T-cell (primary cell): Measurements from ENCODE around the gene TBC1D10A. TPM values are rescaled to one million over a fixed set of nuclear protein-coding genes. Genes with fewer than 3 reads are reported as not detected.

ENCODE experiments used
- ATAC-seq, 4 experiments: fragments of 200-7000 bp in 3 of 4; fragments of 150-1000 bp in 1 of 4; cut with Tn5 transposase; replicated peaks in 1 of 4; 1 replicate in 3 of 4; 2 replicates in 1 of 4; pipeline ENCODE4 v1.10.0; 2021; ENCODE audit warnings: moderate library complexity in 3 of 4, mild to moderate bottlenecking in 2 of 4, moderate number of reproducible peaks in 1 of 4
- CTCF ChIA-PET, 2 donors: fragments of 300-600 bp; sonication (Branson Sonifier 250); formaldehyde crosslinking; loops; one replicate each; lab custom pipeline; 2022; ENCODE audit warnings: antibody characterized with exemption in 2 of 2; lab: Charles Lee
- POLR2A ChIA-PET, 2 donors: fragments of 300-600 bp; sonication (Branson Sonifier 250); formaldehyde crosslinking; loops; one replicate each; lab custom pipeline; 2022; ENCODE audit warnings: antibody characterized with exemption in 2 of 2; lab: Charles Lee
- DNase-seq, 35 experiments: peaks; one replicate each; pipeline versions ENCODE4 v3.0.0 to v3.0.0-alpha.2; 2013 to 2023
- H3K27ac ChIP-seq: one replicate; pipeline ENCODE4 v1.5.1; 2013; ENCODE audit warnings: low read length
- H3K27me3 ChIP-seq, 2 experiments: replicated peaks in 1 of 2; 1 replicate in 1 of 2; 2 replicates in 1 of 2; pipeline versions ENCODE4 v1.6.1 to v1.7.0; 2013; ENCODE audit warnings: low read length in 1 of 2, mixed read lengths in 1 of 2; ENCODE audit not compliant: control insufficient read depth in 2 of 2, insufficient read depth in 2 of 2; ENCODE audit errors: extremely low read depth in 1 of 2
- H3K36me3 ChIP-seq, 2 donors: 1 replicate in 1 of 2; 2 replicates in 1 of 2; pipeline versions ENCODE4 v1.6.1 to v1.7.0; 2013; ENCODE audit warnings: low read length in 1 of 2; ENCODE audit not compliant: control insufficient read depth in 2 of 2, insufficient read depth in 1 of 2; ENCODE audit errors: extremely low read depth in 1 of 2
- H3K4me1 ChIP-seq, 2 experiments: 1 replicate in 1 of 2; 2 replicates in 1 of 2; pipeline versions ENCODE4 v1.6.1 to v1.7.0; 2013; ENCODE audit warnings: low read length in 2 of 2, mixed read lengths in 1 of 2; ENCODE audit not compliant: insufficient read depth in 2 of 2, control insufficient read depth in 1 of 2; ENCODE audit errors: extremely low read depth in 1 of 2
- H3K4me3 ChIP-seq, 2 donors: 1 replicate in 1 of 2; 2 replicates in 1 of 2; pipeline versions ENCODE4 v1.5.1 to v1.7.0; 2013; ENCODE audit warnings: mild to moderate bottlenecking in 2 of 2, low read length in 1 of 2, moderate library complexity in 1 of 2; ENCODE audit not compliant: control insufficient read depth in 1 of 2; ENCODE audit errors: extremely low read depth in 1 of 2
- H3K9me3 ChIP-seq: 2 replicates; pipeline ENCODE4 v1.7.0; 2013
- H3K27ac Mint-ChIP-seq, 2 donors: one replicate each; pipeline ENCODE4 v1.8.0; 2020 to 2021; ENCODE audit warnings: mild to moderate bottlenecking in 2 of 2, mixed read lengths in 2 of 2
- H3K27me3 Mint-ChIP-seq, 2 donors: one replicate each; pipeline ENCODE4 v1.8.0; 2021 to 2022; ENCODE audit warnings: mixed read lengths in 2 of 2
- H3K36me3 Mint-ChIP-seq: one replicate; pipeline ENCODE4 v1.8.0; 2021; ENCODE audit warnings: mixed read lengths
- H3K4me1 Mint-ChIP-seq, 3 donors: one replicate each; pipeline ENCODE4 v1.8.0; 2020 to 2022; ENCODE audit warnings: mixed read lengths in 3 of 3, mild to moderate bottlenecking in 1 of 3
- H3K4me3 Mint-ChIP-seq, 3 donors: one replicate each; pipeline ENCODE4 v1.8.0; 2020 to 2022; ENCODE audit warnings: mild to moderate bottlenecking in 3 of 3, mixed read lengths in 3 of 3, moderate library complexity in 3 of 3
- H3K9me3 Mint-ChIP-seq, 3 donors: one replicate each; pipeline ENCODE4 v1.8.0; 2020 to 2022; ENCODE audit warnings: mixed read lengths in 3 of 3
- WGBS: methylation state at CpG from one replicate; pipeline ENCODE4 v1.1.5; 2013; ENCODE audit warnings: missing lambda C conversion rate; ENCODE audit not compliant: insufficient coverage; 5-methylcytosine and 5-hydroxymethylcytosine counted together
- total RNA-seq, 35 experiments: library from RNA in 6 of 35; stranded (reverse) in 6 of 35; fragments of 120-200 nt in 1 of 35; gene quantifications; one replicate each; pipeline versions ENCODE4 v1.2.1 to v1.2.4 and lab custom pipeline; 2013 to 2026

Gene TBC1D10A
- total RNA-seq, 5 donors from 2014 or later (not counting 1 experiment from before 2014, with no cell fraction given) = 56.2 to 84.3 (median 82.3) TPM

DNA sequence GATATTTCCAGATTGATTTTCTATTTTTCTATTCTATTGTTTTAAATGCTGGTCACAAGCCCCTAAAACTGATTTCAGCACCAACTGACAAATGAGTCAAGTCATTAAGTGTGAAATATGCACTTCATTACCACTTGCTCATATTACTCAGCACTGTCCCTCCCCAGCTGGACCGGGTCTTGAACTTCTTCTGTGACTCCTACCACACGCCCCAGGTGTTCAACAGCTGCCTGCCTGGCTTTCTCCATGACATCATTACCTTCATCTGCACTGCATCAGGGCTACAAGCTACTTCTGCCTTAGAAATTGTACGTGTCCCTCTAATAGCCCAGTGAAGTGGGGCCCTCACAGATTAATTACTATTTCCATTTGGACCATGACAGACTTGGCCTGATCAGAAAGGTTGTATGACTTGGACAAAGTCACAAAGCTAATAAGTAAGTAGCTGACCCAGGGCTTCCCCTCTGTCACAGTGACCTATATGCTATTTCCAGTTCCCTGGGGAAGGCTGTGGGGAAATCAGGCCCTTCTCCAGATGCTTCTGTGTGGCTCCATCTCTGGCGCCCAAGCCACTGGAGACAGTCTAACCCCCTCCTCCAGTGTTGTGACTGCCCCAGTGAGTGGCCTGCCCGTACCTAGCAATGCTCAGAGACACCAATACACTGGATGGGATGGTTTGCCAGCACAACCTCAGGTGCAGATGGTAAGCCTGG, 18.1 kb downstream of the TBC1D10A start:
- peak overlapping the region; percentile 98 to 99 for H3K27ac Mint-ChIP-seq
- DNase-seq (peak in 1 of 35 experiments; percentile 36), ATAC-seq (no peak)
- Histone ChIP-seq H3K4me3 (no peak overlapping the region), H3K4me1 (peaks cover 93 to 97% of the 10 kb centered on the region in 2 experiments), H3K9me3 (no peaks in the 10 kb centered on the region), H3K27me3 (no peaks in the 10 kb centered on the region), H3K36me3 (peaks cover 0 to 6% of the 10 kb centered on the region in 2 donors), H3K27ac (peak overlapping the region; percentile 86)
- ChIA-PET CTCF (interaction anchor here (0.5 to 1.0 kb wide), 4 partner anchors 16 to 46 kb away, joined by 3 read pairs; no protein-coding TSS in a partner anchor), POLR2A (interaction anchor here (0.7 kb wide), 2 partner anchors 16 to 20 kb away, joined by 3 read pairs; no protein-coding TSS in a partner anchor)
- H3K4me3 Mint-ChIP-seq = peak overlapping the region; percentile 49 to 73 (median 55)
- H3K27me3 Mint-ChIP-seq = no peaks in the 10 kb centered on the region
- peaks cover 12% of the 10 kb centered on the region for H3K36me3 Mint-ChIP-seq
- H3K9me3 Mint-ChIP-seq = no peaks in the 10 kb centered on the region
- 18% methylated on average over 2 of the region's 5 CpGs for WGBS
- peaks cover 97 to 98% (median 97%) of the 10 kb centered on the region in 3 donors for H3K4me1 Mint-ChIP-seq

DNA sequence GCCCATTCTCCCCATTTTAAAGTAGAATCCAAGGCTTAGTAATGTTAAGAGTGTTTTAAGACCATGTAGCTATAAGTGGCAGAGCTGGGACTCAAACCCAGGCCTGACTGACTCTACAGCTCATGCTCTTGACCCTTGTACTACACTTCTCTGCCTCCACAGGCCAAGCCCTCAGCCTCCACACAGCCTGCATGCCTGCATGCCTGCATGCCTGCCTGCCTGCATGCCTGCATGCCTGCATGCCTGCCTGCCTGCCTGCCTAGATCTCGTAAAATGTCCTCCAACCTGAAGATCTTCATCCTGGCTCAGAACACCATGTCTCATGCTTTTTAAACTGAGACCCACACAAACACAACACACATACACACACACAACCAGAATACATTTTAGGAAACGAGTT, 18.6 kb downstream of the TBC1D10A start:
- DNase-seq (no peak), ATAC-seq (no peak)
- Histone ChIP-seq H3K27ac (peak overlapping the region; percentile 86), H3K9me3 (no peaks in the 10 kb centered on the region), H3K36me3 (peaks cover 0 to 9% of the 10 kb centered on the region in 2 donors), H3K4me3 (no peak overlapping the region), H3K4me1 (peaks cover 96 to 97% of the 10 kb centered on the region in 2 experiments), H3K27me3 (no peaks in the 10 kb centered on the region)
- Mint-ChIP-seq H3K27me3 (no peaks in the 10 kb centered on the region), H3K27ac (peak overlapping the region; percentile 98 to 99), H3K9me3 (no peaks in the 10 kb centered on the region), H3K4me3 (peak overlapping the region; percentile 49 to 73 (median 55)), H3K36me3 (peaks cover 18% of the 10 kb centered on the region), H3K4me1 (peaks cover 99 to 100% (median 99%) of the 10 kb centered on the region in 3 donors)
- CTCF ChIA-PET = interaction anchor here (0.5 to 2.1 kb wide), 5 partner anchors 16 to 83 kb away, joined by 3 to 7 read pairs (median 3); partner anchors contain the start of gene CASTOR1 (in 1 of the 2)
- POLR2A ChIA-PET = no interaction called here
- 66% methylated on average over 2 of the region's 2 CpGs for WGBS

DNA sequence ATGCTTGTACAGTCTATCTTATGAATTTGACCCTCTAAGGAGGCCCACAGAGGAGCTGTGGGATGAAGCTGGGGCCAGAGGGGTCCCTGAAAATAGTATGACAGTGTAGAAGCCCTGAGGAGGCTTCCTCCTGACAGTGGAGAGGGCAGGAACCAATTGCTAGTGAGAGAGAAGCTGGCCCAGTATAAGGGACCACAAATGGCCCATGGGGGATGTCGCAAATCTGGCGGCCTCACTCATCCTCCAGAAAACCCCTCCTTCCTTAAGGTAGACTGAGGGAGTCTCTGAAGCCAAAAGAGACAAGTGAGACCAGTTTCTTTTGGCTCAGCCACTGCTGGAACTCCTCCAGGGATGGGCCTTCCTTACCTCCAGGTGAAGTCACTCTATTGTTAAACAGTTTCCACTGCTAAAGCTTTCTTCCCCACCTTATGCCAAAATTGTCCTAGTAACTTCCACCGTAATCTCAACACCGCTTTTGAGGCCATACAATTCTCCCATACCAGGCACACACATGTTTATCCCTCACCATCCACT, 19.6 kb downstream of the TBC1D10A start:
- Histone ChIP-seq H3K27me3 (no peaks in the 10 kb centered on the region), H3K36me3 (peaks cover 2 to 19% of the 10 kb centered on the region in 2 donors), H3K27ac (peak overlapping the region; percentile 86), H3K4me3 (peak overlapping the region; percentile 34 to 65), H3K9me3 (no peaks in the 10 kb centered on the region), H3K4me1 (peaks cover 94 to 97% of the 10 kb centered on the region in 2 experiments)
- no peaks in the 10 kb centered on the region for H3K9me3 Mint-ChIP-seq
- peak in 1 of 4 experiments; percentile 5 for ATAC-seq
- H3K36me3 Mint-ChIP-seq = peaks cover 22% of the 10 kb centered on the region
- H3K27ac Mint-ChIP-seq = peak overlapping the region; percentile 98 to 99
- whole genome bisulfite sequencing = 72% methylated on average over 2 of the region's 4 CpGs
- H3K4me3 Mint-ChIP-seq = peak overlapping the region; percentile 73 to 77 (median 75)
- no peaks in the 10 kb centered on the region for H3K27me3 Mint-ChIP-seq
- peaks cover 99 to 100% (median 99%) of the 10 kb centered on the region in 3 donors for H3K4me1 Mint-ChIP-seq
- peak in 4 of 35 experiments; percentile 16 to 55 (median 40) for DNase-seq
- POLR2A ChIA-PET = interaction anchor here (0.6 to 1.0 kb wide), 4 partner anchors 11 to 117 kb away, joined by 4 to 5 read pairs (median 4); partner anchors contain the start of gene TBC1D10A (in 1 of the 2)
- CTCF ChIA-PET = interaction anchor here in 1 of 2 donors (0.9 to 2.1 kb wide), 4 partner anchors 17 to 49 kb away, joined by 3 to 7 read pairs (median 6); partner anchors contain the start of genes CASTOR1, CCDC157 and SF3A1

DNA sequence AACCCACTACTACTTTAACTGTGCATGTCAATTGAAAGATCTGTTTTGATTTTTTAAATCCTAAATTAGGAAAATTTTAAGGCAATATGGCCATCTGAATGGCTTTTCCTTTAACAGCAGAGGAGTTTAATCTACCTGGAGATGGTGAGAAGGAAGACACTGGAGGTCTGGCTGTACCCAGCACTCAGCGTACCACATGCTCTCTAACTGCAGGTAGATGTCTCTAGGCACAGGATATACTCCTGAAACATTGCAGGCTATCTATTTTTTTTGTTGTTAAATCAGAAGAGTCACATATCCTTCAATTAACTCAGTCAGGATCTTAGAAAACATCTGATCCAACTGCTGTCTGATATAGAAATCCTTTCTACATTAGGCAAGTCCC, 20.1 kb downstream of the TBC1D10A start:
- peaks cover 2 to 21% of the 10 kb centered on the region in 2 donors for H3K36me3 ChIP-seq
- ATAC-seq (peak; percentile 46 to 63 (median 57)), DNase-seq (peak in 4 of 35 experiments; percentile 28 to 39 (median 33))
- WGBS = no CpG with 5 or more reads among the region's 1 CpG
- POLR2A ChIA-PET = interaction anchor here (0.6 to 1.0 kb wide), 5 partner anchors 10 to 117 kb away, joined by 3 to 5 read pairs (median 4); partner anchors contain the start of gene TBC1D10A (in 1 of the 2)
- H3K4me1 ChIP-seq = peaks cover 94 to 97% of the 10 kb centered on the region in 2 experiments
- H3K27me3 Mint-ChIP-seq = no peaks in the 10 kb centered on the region
- peaks cover 22% of the 10 kb centered on the region for H3K36me3 Mint-ChIP-seq
- H3K4me3 Mint-ChIP-seq = peak overlapping the region; percentile 73 to 77 (median 75)
- H3K27ac ChIP-seq = peak overlapping the region; percentile 86
- CTCF ChIA-PET = interaction anchor here in 1 of 2 donors (0.9 to 2.1 kb wide), 4 partner anchors 16 to 50 kb away, joined by 3 to 7 read pairs (median 6); partner anchors contain the start of genes CASTOR1, CCDC157 and SF3A1
- H3K4me3 ChIP-seq = peak overlapping the region; percentile 34 to 65
- no peaks in the 10 kb centered on the region for H3K27me3 ChIP-seq
- peak overlapping the region; percentile 98 to 99 for H3K27ac Mint-ChIP-seq
- H3K4me1 Mint-ChIP-seq = peaks cover 99 to 100% (median 99%) of the 10 kb centered on the region in 3 donors
- H3K9me3 Mint-ChIP-seq = no peaks in the 10 kb centered on the region
- H3K9me3 ChIP-seq = no peaks in the 10 kb centered on the region

DNA sequence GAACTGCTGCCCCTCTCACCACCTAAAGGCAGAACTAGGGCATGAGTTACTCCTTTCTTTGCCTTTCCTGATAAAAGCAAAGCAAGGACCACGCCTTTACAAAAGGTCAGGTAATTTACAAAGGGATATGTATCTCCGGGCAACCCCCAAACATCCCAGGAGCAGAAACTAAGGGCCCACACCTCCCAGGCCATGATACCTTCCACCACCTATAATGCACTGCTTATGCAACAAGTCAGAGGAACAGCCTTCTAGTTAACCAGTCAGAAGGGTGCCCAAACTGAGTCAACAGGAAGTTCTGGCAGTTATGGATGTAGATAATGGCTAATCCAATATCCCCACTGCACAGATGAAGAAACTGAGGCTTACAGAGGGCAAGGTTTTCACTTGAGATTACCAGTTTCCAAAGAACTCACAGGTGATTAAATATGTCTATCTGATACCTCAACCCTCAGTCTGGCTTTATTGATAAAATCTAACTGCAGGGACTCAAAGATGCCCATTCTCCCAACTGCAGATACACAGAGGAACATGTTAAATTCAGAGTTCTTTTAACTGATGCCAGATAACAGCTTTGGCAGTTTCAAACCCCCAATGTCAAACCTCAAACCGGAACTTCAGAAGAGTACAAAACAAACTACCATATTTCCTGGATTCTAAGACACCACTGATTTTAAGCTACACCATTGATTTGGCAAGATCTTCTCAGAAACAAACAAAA, 20.7 kb downstream of the TBC1D10A start:
- H3K9me3 ChIP-seq = no peaks in the 10 kb centered on the region
- H3K4me3 ChIP-seq = peak overlapping the region; percentile 38 to 66
- peak overlapping the region; percentile 98 to 99 for H3K27ac Mint-ChIP-seq
- peaks cover 94 to 97% of the 10 kb centered on the region in 2 experiments for H3K4me1 ChIP-seq
- ChIA-PET CTCF (interaction anchor here in 1 of 2 donors (0.9 to 2.1 kb wide), 4 partner anchors 16 to 50 kb away, joined by 3 to 7 read pairs (median 6); partner anchors contain the start of genes CASTOR1, CCDC157 and SF3A1), POLR2A (interaction anchor here (0.6 to 1.0 kb wide), 5 partner anchors 10 to 118 kb away, joined by 3 to 5 read pairs (median 4); partner anchors contain the start of gene TBC1D10A (in 1 of the 2))
- peaks cover 99 to 100% (median 99%) of the 10 kb centered on the region in 3 donors for H3K4me1 Mint-ChIP-seq
- H3K9me3 Mint-ChIP-seq = no peaks in the 10 kb centered on the region
- H3K36me3 Mint-ChIP-seq = peaks cover 24% of the 10 kb centered on the region
- H3K36me3 ChIP-seq = peaks cover 2 to 26% of the 10 kb centered on the region in 2 donors
- peak overlapping the region; percentile 73 to 77 (median 75) for H3K4me3 Mint-ChIP-seq
- H3K27me3 Mint-ChIP-seq = no peaks in the 10 kb centered on the region
- peak; percentile 65 to 73 (median 67) for ATAC-seq
- WGBS = 0% methylated on average over 3 of the region's 3 CpGs
- peak overlapping the region; percentile 86 for H3K27ac ChIP-seq
- DNase-seq = peak in 12 of 35 experiments; percentile 27 to 81 (median 51)
- no peaks in the 10 kb centered on the region for H3K27me3 ChIP-seq
